ENCODE data around the gene NIT1.

NIT1 gene, protein sequence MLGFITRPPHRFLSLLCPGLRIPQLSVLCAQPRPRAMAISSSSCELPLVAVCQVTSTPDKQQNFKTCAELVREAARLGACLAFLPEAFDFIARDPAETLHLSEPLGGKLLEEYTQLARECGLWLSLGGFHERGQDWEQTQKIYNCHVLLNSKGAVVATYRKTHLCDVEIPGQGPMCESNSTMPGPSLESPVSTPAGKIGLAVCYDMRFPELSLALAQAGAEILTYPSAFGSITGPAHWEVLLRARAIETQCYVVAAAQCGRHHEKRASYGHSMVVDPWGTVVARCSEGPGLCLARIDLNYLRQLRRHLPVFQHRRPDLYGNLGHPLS

DNA sequence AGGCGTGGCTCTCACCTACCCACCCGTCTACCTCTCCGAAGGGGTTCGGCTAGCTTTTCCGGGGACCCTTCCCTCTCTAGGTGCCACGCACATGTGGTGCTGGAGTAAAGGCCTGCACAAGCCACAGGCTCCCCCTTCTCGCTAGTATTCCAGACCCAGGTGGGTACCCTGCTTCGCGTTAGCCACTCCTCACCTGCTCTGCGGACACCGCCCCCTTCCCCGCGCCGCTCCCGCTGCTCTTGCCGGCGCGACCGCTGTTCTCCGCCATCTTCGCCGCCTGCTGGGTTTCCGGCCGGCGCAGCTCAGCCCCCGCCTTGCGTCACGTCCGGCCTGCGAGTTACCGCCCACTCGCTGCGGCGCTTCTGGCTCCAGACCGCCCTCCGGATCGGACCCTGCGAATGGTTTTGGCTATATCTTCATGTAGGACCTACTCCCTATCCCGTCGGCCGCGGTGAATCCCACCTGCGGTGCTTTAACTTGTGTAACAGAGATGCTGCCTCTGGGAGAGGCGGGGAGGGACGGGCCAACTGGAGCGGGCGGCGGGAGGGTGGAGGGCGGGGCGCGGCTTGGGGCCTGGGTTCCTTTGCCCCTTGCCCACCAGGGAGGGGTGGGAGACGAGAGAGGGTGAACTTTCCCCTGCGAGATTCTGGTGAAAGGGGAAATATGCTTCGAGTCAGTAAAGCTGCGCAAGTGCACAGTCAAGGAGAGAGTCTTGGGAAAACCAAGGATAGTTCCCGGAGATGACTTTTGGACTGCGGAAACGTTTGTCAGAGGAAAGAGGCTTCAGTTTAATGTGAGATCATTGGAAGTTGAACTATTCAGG lies at the start of gene NIT1, which contains the start of gene PFDN2:
TSS of gene NIT1 (plus strand) at position 347 of the 823 bp plus-strand sequence. CDS start at position 419, 72 bp downstream.
TSS of gene PFDN2 (minus strand) at position 279 of the 823 bp plus-strand sequence. CDS start at position 268, 11 bp downstream.
- peak; percentile 66 to 86 for DNase-seq

DNA sequence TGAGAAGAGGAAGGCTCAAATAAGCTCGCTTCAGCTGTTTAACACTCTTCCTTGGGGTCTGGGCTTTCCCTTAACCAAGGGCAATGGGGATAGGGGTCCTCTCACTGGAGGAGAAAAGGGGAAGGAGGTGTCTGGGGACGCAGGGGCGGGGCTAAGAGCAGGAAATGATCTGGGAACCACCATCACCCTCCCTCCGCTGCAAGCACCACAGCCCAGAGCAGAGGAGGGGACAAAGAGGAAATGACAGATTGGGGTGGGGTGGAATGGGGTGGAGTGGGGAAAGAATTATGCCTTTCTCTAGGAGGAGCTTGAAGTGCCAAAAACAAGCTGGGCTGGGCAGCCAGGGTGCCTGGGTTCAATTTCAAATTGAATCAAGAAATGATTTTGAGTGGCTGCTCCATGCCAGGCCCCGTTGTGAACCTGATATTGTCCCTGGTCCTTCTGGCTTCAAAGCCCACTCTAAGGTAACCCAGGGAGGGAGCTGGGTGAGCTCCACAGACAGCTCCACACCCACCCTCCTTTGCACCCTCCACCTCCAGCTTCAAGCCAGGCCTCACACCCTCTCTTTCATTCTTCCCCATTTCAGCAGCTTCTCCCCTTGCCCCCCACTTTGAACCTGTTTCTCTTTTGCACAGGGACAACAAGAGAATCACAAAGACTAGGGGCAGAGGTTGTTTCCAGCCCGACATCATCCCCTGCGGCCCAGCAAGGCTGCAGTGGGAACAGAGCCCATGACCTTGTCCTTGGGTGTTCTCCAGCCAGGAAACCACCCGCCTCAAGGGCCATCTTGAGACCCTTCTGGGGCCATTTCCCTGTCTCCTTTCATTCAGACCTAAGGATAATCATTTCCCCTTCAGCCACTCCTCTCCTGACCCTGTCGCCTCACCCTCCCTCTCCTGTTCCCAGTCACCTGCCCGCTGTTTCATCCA lies 49.3 kb upstream of the NIT1 start:
- no peak for DNase-seq

DNA sequence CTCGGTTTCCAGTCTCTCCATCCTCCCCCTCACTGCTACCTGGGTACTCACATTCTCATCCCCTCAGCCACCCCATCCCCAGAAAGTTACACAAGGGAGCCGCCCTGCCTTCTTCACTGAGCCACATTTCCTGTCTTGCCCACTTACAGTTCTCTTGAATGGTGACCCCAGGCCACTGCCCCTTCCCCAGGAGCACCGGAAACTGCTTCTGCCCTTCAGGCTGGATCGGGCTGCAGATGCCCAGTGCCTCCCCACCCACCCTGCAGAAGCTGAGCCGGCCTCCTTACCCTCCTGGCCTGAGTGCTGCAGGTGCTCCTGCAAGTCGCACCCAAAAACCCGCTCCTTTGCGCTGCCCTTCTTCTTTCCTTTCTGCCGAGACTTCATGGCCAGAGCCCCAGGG lies 48.7 kb upstream of the NIT1 start:
- DNase-seq: no peak

DNA sequence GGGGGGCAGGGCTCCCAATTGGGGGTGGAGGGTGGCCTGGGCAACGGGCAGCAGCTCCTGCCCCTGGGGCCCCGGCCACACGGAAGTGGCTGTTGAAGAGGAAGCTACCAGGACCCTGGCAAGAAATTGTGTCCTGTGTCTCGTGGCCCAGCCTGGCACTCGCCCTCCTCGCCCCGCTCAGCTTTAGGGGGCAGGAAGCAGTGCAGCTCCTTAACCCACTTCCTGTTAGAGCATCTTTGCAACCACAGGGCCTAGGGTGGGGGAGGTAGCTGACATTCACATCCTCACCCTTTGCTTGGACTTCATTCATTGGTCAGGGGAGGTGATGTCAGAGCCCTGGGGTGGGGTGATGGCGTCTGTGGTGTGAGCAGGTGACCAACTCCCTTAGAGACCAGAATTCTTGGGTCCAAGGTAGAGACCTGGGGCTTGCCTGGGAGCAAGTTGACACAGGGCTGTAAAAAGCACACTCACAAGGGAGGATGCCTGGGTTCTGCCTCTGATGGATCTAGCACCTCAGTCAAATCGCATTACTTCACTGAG lies 48.1 kb upstream of the NIT1 start, which contains the start of gene ARHGAP30:
TSS of gene ARHGAP30 (minus strand) at position 161 of the 540 bp plus-strand sequence. CDS start 267 bp downstream, outside the sequence.
- DNase-seq: no peak

DNA sequence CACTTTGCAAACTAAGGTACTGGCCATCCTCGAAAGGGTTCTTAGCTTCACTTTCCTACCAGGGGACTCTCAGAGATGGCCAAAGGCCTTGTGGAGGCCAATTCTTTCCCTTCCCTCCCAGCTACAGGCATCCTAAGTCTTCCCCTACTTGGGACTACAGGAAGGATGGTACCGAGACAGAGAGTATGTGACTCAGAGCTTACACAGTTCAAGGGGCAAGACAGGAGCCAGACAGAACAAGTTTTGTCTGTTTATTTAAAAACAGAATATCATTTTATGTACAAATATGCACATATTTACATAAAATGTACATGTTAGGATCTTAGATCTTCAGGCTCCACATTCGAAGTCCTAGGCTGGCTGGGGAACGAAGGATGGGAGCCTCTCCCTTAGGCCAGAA lies 47.1 kb upstream of the NIT1 start:
- no peak for DNase-seq

DNA sequence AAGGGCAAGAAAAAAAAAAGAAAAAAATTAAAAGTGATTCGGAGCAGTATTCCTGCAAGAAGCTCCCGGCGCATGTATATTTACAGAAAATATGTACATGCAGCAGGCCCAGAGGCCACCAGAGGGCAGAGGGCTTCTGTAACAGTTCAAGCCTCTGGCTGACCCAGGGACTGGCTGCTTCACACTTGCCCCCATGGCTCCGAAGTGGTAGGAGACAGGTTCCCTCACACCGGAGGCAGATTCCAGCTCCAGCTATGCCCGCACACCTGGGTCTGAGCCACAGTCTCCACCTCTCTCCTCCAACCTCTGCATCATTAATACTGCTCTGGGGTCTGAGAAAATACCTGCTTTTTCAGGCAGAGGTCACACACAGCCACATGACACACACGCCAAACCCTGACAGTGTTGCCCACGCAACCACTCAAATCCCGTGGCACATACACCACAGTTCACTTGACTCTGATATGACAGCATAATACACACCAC lies 46.0 kb upstream of the NIT1 start:
- DNase-seq: no peak

DNA sequence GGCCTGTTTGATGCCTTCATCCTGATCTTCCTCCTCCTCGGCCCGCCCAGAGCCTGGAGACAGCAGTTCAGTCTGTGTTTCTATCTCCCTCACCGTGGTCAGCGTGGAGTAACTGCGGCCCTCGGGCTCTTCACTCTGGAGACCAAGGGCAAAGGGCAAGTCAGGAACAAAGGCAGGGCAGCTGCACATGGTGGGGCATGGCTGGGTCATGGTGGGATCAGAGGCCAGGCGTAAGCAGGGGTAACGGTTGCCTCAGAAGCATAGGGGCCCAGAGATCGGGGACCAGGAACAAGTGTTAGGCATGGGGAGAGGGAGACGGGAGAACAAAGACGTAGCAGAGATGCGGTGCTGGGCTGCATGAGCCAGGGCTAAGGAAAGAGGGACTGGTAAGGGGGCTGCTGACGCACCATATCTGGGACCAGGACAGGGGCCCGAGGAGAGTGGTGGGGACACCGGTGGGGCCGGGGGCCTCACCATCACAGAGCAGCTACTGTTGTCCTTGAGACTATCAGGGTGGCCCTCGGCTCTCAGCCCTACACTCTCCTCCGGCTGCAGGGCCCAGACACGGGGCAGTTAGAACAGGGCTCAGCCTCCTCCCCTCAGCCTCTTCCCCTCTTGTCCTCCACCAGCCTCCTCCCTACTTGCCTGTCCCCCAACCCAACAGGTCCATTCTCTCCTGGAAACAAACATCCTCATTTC lies 45.0 kb upstream of the NIT1 start:
- DNase-seq: no peak

DNA sequence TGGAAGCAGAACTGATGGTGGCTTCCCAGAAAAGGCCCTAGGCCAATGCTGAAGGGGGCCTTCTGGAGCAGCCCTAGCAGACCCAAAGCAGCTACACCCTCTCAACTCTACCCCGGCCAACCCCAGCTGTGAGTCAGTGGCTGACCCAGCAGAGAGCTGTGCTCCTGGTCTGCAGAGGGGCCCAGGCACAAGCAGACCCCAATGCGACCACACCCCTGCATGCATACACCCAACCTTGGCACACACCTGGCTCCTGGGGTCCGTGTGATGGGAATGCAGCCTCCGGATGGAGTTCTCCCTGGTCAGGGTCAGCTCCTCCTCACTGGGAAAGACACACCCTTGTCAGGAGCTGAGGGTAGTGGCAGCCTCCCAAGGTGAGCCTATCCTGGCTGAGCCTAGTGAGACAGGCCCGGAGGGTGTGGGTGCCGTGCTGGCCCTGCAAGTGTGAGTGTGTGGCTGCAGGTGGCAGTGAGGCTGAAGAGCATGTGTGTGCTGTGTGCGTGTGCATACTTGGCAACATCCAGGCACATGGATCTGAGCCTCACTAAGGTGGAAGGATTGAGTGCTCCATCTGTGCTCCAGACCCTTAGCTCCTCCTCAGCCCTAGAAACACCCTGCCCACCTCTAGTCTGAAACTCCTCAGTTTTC lies 44.3 kb upstream of the NIT1 start:
- no peak for DNase-seq

DNA sequence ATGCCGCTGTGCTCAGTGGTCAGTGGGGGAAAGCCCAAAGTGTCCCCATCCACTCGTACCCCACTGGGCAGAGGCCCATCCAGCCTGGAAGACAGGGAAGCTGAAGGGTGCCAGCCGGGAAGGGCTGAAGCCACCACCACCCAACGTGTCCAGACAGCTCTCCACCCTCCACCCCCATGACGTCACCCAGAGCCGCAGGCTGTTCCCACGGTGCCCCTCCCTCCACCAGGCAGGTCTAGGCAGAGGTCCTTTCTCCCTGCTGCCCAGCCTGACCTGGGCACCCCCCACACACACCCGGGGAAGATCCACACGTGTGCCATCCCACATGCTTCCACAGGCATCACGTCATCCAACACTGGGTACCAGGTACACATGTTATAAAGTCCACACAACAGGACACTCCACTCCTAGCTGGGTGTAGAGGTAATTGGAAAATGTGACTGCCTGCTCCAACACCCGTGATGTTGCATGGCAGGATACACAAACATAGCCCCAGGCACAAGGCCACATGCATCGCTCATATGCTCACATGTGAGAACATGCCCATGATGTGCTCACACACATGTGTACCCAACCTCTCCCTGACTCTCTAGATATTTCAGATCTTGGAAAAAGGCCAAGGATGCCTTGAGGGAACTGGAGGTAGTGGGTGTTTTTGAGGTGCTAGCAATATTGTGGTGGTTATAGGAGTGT lies 43.1 kb upstream of the NIT1 start:
- no peak for DNase-seq

DNA sequence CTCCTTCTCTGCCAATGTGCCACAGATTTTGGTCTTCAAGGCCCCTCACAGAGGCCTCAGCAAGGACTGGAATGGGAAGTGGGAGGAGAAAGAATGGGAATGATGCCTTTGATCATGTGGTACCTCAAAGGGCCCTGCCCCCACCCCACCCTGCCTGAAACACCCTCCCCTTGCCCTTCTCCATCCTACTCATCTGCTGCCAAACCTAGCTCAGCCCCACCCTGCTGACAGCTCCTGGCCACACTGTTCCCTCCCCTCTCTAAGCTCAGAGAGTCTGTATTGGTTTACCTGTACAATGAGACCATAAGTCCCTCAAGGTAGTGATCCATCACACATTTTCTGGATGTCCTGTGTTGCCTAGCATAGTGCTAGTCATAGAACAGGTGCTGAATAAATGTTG lies 41.5 kb upstream of the NIT1 start:
- no peak for DNase-seq

DNA sequence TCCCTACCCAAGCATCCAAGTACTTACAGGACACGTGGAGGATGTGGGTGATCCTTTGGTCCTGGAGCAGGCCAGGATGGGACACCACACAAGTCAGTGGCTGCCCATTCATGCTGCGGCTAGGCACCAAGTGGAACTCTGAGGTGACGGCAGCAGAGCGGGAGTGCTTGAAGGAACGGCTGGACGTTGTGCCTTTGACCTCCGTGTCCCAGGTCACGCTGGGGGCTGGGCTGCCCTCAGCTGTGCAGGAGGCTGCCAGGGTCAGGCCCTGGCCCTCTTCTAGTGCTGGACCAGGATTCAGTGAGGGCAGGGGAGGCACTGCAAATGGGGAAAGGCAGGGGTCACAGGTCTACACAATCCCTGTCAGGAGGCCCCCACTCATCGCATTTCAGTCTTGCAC lies 40.5 kb upstream of the NIT1 start:
- no peak for DNase-seq

DNA sequence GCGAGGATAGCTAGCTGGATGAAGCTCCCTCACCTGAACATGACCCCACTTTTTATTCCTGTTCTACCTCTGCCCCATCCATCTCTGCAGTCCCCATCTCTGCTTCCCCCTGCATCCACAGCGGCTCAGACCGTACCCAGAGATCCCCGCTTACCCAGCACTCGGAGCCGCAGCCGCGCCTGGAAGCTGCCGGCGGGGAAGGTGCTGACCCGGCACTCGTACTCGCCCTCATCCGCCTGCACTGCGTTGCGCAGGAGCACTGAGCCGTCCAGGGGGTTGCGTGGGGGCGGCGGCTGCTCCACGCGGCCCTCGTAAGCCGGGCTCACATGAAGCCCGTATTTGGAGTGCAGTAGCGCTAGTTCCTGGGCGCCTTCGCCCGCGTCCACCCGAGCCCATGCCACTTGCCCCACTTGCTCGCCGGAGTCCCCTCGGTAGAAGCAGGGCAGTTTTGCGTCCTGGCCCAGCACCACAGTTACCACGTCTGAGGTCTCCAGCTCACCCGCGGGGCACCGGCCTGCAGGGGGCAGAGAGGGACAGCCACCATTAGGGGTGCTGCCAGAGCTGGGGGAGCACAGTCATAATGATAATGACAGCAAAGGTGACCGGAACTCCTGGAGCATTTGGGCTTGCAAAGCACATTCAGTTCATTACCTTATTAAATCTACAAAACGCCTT lies 38.3 kb upstream of the NIT1 start:
- DNase-seq: no peak

DNA sequence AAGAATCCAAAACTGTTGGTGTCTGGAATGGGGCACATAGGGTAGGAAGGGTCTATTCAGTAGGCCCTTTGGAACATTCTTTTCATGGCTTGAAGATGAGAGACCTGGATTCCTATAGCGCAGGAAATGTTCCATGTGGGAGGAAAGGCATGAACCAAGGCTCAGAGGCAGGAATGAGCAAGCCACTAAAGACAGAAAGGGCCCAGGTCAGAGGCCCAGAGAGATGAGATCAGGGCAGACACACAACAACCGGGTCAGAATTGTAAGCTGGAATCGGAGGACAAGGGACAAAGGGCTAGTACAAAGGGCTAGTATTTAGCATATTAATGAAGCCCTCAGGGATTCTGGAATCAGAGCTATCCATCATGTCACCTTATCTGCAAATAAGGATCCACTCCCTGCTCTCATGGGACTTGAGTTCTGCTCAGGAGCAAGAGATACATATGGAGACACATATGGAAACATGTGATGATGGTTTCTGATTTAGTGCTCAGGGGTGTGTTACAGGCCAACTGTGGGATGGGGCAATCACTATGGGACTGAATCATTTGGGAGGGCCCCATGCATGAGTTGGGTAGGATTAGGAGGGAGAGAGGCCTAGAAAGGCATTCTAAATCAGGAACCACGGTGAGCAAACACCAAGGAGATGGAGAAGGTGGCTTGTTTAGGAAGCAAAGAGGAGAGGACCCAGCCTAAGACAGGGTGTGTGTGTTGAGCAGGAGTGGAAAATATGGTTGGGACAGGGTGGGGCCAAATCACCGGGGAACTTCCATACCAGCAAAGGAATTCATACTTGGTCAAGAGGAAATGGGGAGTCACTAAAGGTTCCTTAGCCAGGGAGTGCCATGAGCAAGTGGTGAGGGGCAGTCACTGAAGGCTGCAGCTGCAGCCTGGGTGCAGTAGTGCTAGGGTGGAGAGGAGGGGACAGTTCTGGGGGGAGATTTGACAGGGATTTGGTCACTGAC lies 37.2 kb upstream of the NIT1 start:
- DNase-seq: no peak

DNA sequence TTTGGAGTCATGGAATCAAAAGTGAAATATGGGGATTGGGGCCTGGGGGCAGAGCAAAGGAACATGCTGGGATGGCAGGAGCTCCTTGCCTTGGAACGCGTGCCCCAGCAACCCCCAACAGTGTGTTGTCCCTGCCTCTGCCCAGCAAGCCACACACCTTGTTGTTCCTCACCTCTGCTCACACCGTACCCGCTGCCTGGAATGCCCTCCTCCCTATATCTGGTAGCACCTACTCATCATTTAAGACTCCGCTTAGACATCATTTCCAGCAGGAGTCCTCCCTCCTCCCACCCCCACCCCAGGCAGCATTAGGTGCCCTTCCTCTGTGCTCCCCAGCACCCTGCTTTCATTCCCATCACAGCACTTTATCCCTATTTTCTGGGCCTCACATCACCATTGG lies 36.4 kb upstream of the NIT1 start:
- DNase-seq: no peak

DNA sequence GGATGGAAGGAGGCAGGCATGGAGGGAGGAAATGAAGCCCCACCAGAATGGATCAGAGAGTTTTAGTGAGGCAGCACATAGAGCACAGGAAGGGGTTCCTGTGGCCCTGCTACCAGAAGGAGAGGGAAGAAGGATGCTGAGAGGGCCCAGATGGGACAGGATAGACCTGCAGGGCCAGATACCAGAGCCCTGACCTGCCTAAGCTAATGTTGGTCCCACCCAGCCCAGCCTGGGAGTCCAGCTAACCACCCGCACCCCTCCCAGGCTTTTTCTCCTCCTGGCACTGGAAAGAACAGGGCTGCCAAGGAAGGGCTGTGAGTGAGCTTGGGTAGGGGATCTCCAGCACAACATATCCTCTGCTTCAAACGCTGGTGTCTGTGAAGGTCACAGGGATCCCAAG lies 35.4 kb upstream of the NIT1 start:
- DNase-seq: no peak

DNA sequence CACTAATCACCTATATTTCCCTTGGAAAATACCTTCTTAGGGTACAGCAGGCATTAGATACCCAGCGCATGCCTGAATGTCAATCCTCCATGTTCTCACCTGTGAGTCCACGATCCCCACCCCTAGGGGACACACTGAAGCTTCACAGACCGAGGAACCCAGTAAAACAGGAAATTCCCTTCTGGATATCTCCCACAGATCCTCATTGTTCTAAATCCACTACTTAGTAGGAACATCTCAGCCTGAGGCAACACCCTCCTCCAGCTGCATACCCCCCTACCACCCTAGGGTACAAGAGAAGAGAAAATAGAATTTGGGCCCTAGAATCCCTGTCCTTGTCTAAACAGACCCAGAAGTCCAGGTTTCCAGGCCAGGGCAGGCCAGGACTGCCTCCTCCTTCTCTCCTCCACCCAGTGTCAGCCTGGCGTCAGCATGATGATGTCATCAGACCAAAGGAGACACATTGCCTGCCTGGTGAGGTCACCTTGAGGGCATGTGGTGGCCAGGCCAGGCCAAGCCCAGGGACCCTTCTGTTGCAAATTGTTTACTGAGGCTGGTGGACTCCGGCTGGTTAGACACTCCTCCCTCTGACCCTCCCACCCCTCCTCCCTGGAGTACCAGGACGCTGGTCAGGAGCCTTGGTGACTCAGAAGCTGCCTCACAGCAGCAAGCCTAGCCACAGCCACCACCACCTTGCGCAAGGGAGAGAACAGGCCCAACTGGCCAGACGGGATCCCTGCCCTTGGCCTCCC lies 34.7 kb upstream of the NIT1 start:
- no peak for DNase-seq

DNA sequence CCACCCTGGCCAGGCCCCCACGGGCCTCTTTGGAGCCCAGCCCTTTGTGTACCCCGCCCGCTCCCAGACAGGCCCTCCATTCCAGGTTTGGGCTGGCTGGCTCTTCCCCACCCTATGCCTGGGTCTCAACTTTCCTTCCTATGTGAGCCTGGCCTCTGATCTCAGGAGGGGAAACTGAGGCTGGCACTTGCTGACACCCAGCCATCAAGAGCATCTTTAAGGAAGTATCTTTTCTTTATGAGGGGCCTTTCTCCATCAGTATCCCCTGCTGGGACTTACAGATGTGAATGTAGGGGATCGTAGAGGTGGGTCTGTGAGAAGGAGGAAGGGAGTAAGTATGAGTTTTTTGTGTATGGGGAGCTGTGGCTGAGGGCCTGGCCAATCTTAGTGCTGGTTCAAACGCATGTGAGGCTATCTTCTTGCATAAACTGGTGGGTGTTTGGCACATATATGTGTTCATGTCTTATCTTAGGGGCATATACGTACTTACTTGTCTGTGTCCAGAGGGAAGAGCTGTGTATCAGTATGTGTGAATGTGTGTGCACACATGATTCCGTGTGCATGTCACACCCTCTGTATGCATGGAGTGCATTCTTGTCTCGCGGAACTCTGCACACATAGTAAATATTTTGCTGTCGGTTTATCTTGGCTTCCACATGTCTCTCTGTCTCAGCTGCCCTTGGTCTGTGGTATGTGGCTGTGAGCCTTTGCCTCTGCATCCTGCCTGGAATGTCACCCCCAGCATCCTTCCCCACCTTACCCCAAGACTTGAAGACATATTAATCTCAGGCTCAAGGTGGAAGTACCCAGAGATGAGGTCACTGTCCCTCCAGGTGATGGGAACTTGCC lies 33.9 kb upstream of the NIT1 start:
- DNase-seq: no peak
